ENCODE results near the gene SC5D. TPM values are rescaled to one million over a fixed set of nuclear protein-coding genes. Genes with fewer than 3 reads are reported as not detected.

The SC5D gene
- polyA plus RNA-seq, 1 donor from 2014 or later: 75.7 TPM

DNA sequence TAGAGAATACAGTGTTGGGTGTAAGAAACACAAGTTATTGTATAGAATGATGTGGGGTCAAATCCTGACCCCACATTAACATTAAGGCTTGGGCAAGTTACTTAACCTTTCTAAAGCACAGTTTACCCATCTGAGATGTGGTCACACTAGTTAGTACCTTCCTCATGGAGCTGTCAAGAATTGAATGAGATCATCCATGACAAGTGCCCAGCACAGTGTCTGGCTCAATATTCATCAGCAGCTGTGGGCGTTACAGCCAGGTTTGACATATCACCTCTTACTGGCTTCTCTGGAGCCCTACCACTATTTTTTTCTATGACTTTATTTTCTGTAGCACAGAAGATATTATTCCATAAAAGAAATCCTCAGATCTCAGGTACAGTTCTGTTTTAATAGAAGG lies 57.2 kb downstream of the SC5D start:
- no peak overlapping the region for H2AFZ ChIP-seq (ENCODE audit: low read depth, low read length)
- no peak overlapping the region for H3K4me3 ChIP-seq (ENCODE audit: low read length)
- H3K9ac ChIP-seq (ENCODE audit: low read length): no peak overlapping the region
- no peak overlapping the region for H3K4me2 ChIP-seq (ENCODE audit: low read length)
- H3K9me2 ChIP-seq (ENCODE audit: insufficient read depth, low read length): no peaks in the 10 kb centered on the region
- no peak for TF ChIP-seq SMC3 (conservative IDR thresholded peaks at IDR 0.05; ENCODE audit: poor library complexity)
- H3K79me2 ChIP-seq (replicated peaks; ENCODE audit: insufficient read depth, low read length): no peaks in the 10 kb centered on the region
- H3K27ac ChIP-seq (ENCODE audit: low read length): no peak overlapping the region
- no peaks in the 10 kb centered on the region for H3K36me3 ChIP-seq (ENCODE audit: insufficient read depth, low read length)
- H3K9me3 ChIP-seq (ENCODE audit: low read length): no peaks in the 10 kb centered on the region
- no peaks in the 10 kb centered on the region for H3F3A ChIP-seq (ENCODE audit: insufficient read depth, low read length, poor library complexity, severe bottlenecking)
- H3K27me3 ChIP-seq (ENCODE audit: insufficient read depth, low read depth, low read length): no peaks in the 10 kb centered on the region
- no peaks in the 10 kb centered on the region for H4K20me1 ChIP-seq (ENCODE audit: insufficient read depth)

DNA sequence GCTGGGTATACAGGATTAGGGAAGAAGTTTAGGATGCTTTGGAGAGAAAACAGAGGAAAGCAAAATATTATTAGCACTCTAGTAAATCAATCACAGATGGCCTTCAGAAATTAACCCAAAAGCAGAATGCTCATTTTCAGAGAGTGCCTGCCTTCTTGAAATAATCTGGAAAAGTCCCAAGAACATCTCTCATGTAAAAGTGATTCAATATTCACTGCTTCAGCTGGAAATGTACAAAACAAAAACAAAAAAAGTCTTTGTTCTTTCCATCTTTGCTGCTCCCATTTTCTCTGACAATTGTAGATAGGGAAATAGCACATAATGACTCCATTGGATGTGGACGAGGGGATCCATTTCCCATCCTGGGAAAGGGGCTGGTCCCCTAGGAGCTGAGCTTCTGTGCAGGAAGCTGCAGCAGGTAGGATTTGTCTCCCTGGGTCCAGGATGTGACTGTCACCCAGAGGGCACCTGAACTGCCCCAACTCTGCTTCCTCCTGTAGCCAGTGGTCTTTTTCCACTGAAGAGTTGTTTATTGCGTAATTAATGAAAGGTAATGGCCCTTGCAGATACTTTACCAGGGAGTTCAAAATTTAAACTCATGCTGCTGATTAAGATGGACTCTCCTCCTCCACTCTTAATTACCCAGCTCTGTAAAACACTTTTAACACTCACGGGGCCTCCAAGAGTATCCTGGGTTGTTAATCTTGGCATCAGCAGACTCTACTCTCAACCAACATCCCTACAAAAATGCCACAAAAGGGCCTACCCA lies 57.9 kb downstream of the SC5D start:
- no peak overlapping the region for H3K4me3 ChIP-seq (ENCODE audit: low read length)
- no peaks in the 10 kb centered on the region for H4K20me1 ChIP-seq (ENCODE audit: insufficient read depth)
- no peaks in the 10 kb centered on the region for H3K9me3 ChIP-seq (ENCODE audit: low read length)
- H3K27ac ChIP-seq (ENCODE audit: low read length): no peak overlapping the region
- no peaks in the 10 kb centered on the region for H3K36me3 ChIP-seq (ENCODE audit: insufficient read depth, low read length)
- H3K27me3 ChIP-seq (ENCODE audit: insufficient read depth, low read depth, low read length): no peaks in the 10 kb centered on the region
- no peak overlapping the region for H3K9ac ChIP-seq (ENCODE audit: low read length)
- H3F3A ChIP-seq (ENCODE audit: insufficient read depth, low read length, poor library complexity, severe bottlenecking): no peaks in the 10 kb centered on the region
- no peak overlapping the region for H3K4me2 ChIP-seq (ENCODE audit: low read length)
- no peak for TF ChIP-seq EP300 (conservative IDR thresholded peaks at IDR 0.05; ENCODE audit: poor library complexity, severe bottlenecking)
- no peak for TF ChIP-seq CTCF (IDR thresholded peaks at IDR 0.05; ENCODE audit: poor library complexity, severe bottlenecking)
- no peak for TF ChIP-seq REST (IDR thresholded peaks at IDR 0.05; ENCODE audit: borderline replicate concordance)
- no peak for TF ChIP-seq TAF1 (IDR thresholded peaks at IDR 0.05; ENCODE audit: low read depth)
- no peak for TF ChIP-seq EZH2 (IDR thresholded peaks at IDR 0.05; ENCODE audit: borderline replicate concordance, insufficient read depth, low read length, poor library complexity, severe bottlenecking)
- no peak for TF ChIP-seq MXI1 (conservative IDR thresholded peaks at IDR 0.05; ENCODE audit: poor library complexity, severe bottlenecking)
- TF ChIP-seq POLR2AphosphoS5 (IDR thresholded peaks at IDR 0.05): no peak
- no peak for TF ChIP-seq RAD21 (conservative IDR thresholded peaks at IDR 0.05)
- TF ChIP-seq SMC3 (conservative IDR thresholded peaks at IDR 0.05; ENCODE audit: poor library complexity): no peak
- H3K9me2 ChIP-seq (ENCODE audit: insufficient read depth, low read length): no peaks in the 10 kb centered on the region
- H2AFZ ChIP-seq (ENCODE audit: low read depth, low read length): no peak overlapping the region
- H3K79me2 ChIP-seq (replicated peaks; ENCODE audit: insufficient read depth, low read length): no peaks in the 10 kb centered on the region
